ENCODE measurements around the gene CIAPIN1. TPM values are rescaled to one million over a fixed set of nuclear protein-coding genes. Genes with fewer than 3 reads are reported as not detected.

Gene CIAPIN1
- total and polyA plus RNA-seq, 2 donors from 2014 or later = 53.6 to 56.3 TPM

GRCh38 chr16:57485091-57485915 lies 38.1 kb upstream of the CIAPIN1 start:
- peak overlapping the region in 2 of 3 donors; percentile 78 to 86 for H3K9ac ChIP-seq (ENCODE audit: low read length in 3 of 3)
- peak in 2 of 5 donors; percentile 58 to 80 for DNase-seq

GRCh38 chr16:57484515-57485005 lies 37.4 kb upstream of the CIAPIN1 start:
- H3K9ac ChIP-seq (ENCODE audit: low read length in 3 of 3) = peak overlapping the region in 1 of 3 donors; percentile 86

More at GRCh38 chr16:57485091-57485915, 38.1 kb upstream of the CIAPIN1 start:
- TF ChIP-seq CTCF (IDR thresholded peaks at IDR 0.05; ENCODE audit: borderline replicate concordance, extremely low read depth, insufficient read depth) = no peak
- Histone ChIP-seq H3K27me3 (ENCODE audit: control insufficient read depth, insufficient read depth, low read length) (no peaks in the 10 kb centered on the region), H3K9me3 (ENCODE audit: control insufficient read depth in 2 of 3, insufficient read depth in 1 of 3, low read length in 3 of 3) (no peaks in the 10 kb centered on the region), H3K4me3 (ENCODE audit: low read length in 3 of 3) (peak overlapping the region; percentile 68 to 83 (median 74)), H3K4me1 (ENCODE audit: control insufficient read depth in 2 of 3, insufficient read depth in 2 of 3, low read depth in 1 of 3, low read length in 3 of 3) (peaks cover 0 to 28% (median 19%) of the 10 kb centered on the region in 3 donors), H3K27ac (ENCODE audit: low read depth in 2 of 2, low read length in 2 of 2) (peak overlapping the region; percentile 65 to 75), H3K36me3 (ENCODE audit: control insufficient read depth in 2 of 3, insufficient read depth in 3 of 3, low read length in 3 of 3) (no peaks in the 10 kb centered on the region)
- intact Hi-C loops (cut with DNase I) = no loop called here
- FAIRE-seq = no peak

GRCh38 chr16:57483725-57484514 lies 36.7 kb upstream of the CIAPIN1 start:
- peak in 2 of 5 donors; percentile 49 for DNase-seq
- H3K4me1 ChIP-seq (ENCODE audit: control insufficient read depth in 2 of 3, insufficient read depth in 2 of 3, low read depth in 1 of 3, low read length in 3 of 3) = peaks cover 0 to 41% (median 23%) of the 10 kb centered on the region in 3 donors
- no peaks in the 10 kb centered on the region for H3K27me3 ChIP-seq (ENCODE audit: control insufficient read depth, insufficient read depth, low read length)
- TF ChIP-seq CTCF (IDR thresholded peaks at IDR 0.05; ENCODE audit: borderline replicate concordance, extremely low read depth, insufficient read depth) = no peak
- no peaks in the 10 kb centered on the region for H3K9me3 ChIP-seq (ENCODE audit: control insufficient read depth in 2 of 3, insufficient read depth in 1 of 3, low read length in 3 of 3)
- intact Hi-C loops (cut with DNase I) = no loop called here
- H3K9ac ChIP-seq (ENCODE audit: low read length in 3 of 3) = peak overlapping the region in 1 of 3 donors; percentile 86
- no peak overlapping the region for H3K27ac ChIP-seq (ENCODE audit: low read depth in 2 of 2, low read length in 2 of 2)
- no peaks in the 10 kb centered on the region for H3K36me3 ChIP-seq (ENCODE audit: control insufficient read depth in 2 of 3, insufficient read depth in 3 of 3, low read length in 3 of 3)
- H3K4me3 ChIP-seq (ENCODE audit: low read length in 3 of 3) = no peak overlapping the region
- no peak for FAIRE-seq

More at GRCh38 chr16:57484515-57485005, 37.4 kb upstream of the CIAPIN1 start:
- peak in 1 of 5 donors; percentile 41 for DNase-seq
- Histone ChIP-seq H3K4me3 (ENCODE audit: low read length in 3 of 3) (peak overlapping the region in 2 of 3 donors; percentile 68 to 83), H3K9me3 (ENCODE audit: control insufficient read depth in 2 of 3, insufficient read depth in 1 of 3, low read length in 3 of 3) (no peaks in the 10 kb centered on the region), H3K27ac (ENCODE audit: low read depth in 2 of 2, low read length in 2 of 2) (no peak overlapping the region), H3K36me3 (ENCODE audit: control insufficient read depth in 2 of 3, insufficient read depth in 3 of 3, low read length in 3 of 3) (no peaks in the 10 kb centered on the region), H3K27me3 (ENCODE audit: control insufficient read depth, insufficient read depth, low read length) (no peaks in the 10 kb centered on the region), H3K4me1 (ENCODE audit: control insufficient read depth in 2 of 3, insufficient read depth in 2 of 3, low read depth in 1 of 3, low read length in 3 of 3) (peaks cover 0 to 34% (median 23%) of the 10 kb centered on the region in 3 donors)
- no peak for TF ChIP-seq CTCF (IDR thresholded peaks at IDR 0.05; ENCODE audit: borderline replicate concordance, extremely low read depth, insufficient read depth)
- intact Hi-C loops (cut with DNase I) = no loop called here
- no peak for FAIRE-seq

All from kidney (tissue), 14 donors.